C1 segment of cervical spinal cord (tissue), 14 donors: ENCODE results near the gene GATAD2A.
"Not testable (repeated sequence)": the region's sequence is repeated elsewhere in the genome, so short reads cannot be mapped to it uniquely, and the experiment has no call there.

ENCODE experiments used
- DNase-seq, 14 donors: peaks; one replicate each; lab custom pipeline; 2025; lab: John Stamatoyannopoulos, UW

GATAD2A gene

GRCh38 chr19:19446655-19447437 lies 41.4 kb downstream of the GATAD2A start:
- DNase-seq, result no peak

DNA sequence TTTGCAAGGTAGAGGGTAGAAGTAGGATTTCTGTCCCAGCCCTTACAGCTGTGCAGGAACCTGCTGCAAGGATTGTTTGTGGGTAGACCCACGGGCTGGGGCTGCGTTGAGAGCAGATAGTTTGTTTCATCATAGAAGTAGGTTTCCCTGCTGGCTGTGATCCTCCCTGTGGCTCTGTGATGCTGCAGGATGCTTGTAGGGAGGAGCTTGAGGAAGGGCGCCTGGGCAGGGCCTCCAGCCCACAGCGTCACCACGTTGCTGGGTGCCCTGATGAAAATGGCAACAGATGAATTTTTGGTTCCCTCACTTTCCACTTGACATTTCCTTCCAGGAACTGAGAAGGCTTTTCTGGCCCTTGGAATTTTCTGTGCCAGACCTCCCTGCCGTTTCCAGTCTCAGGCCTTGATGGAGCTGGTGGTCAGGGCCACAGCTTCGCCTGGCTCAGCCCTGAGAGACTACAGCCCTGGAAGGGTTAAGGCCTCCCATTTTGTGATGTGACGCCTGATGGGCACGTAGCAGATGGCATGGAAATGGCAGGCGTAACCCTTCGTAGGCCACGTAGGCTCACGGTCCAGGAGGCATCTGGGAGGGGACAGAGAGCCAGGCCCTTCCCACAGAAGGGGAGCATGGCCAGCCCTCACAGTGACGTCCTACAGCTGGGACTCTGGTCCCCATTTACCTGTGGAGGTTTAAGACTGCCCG lies 42.2 kb downstream of the GATAD2A start:
- peak in 1 of 14 donors; percentile 84 for DNase-seq

DNA sequence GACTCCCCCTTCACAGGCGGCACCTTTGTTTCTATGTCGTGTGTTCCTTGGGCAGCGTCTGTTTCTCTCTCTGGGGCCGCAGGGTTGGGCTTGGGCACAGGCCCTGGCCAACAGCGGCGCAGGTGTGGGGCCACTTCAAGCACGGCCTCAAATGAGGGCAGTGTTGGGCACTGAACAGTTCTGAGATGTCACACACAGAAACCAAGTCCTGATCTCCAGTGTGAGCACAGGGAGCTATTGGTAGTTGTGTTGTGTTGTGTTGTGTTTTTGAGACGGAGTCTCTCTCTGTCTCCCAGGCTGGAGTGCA lies 42.7 kb downstream of the GATAD2A start:
- no peak for DNase-seq

GRCh38 chr19:19451429-19452242 lies 46.2 kb downstream of the GATAD2A start:
- no peak for DNase-seq

DNA sequence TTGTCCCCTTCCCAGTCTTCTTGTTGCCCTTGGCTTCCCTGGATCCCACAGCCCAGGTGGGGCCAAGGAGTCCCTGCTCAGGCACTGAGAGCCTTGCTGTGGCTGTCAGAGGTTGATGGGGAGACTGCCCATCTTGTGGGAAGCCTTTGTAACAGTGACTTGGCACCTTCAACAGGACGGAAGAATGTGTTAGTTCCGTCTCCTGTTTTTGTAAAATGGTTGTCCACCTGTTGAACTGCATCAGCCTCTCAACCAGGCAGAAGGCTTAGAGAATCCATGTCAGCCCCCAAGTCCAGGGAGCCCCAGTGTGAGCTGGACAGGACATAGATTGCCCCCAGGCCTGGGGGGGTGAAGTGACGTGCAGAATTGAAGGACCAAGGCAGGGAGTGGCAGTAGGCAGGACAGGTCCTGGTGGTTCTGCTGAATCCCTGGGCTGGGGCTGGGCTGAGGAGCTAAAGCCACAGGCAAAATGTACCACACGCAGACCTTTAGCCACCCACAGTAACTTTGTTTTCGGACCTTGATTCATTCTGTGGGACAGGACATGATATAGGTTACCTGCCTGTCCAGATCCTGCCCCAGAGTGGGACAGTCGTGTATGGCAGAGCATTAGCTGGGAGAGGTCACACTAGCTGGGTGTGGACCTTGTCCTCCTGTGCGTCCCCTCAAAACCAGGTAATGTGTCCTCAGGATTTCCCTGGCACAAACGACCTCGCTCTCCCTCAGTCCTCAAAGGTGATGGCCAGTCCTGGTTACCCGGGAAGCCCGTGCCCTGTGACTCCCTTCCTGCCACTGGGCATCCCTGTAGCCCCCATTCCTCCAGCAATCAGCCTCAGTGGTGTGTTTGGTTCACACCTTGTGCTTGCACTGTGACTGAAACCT lies 47.0 kb downstream of the GATAD2A start:
- no peak for DNase-seq

DNA sequence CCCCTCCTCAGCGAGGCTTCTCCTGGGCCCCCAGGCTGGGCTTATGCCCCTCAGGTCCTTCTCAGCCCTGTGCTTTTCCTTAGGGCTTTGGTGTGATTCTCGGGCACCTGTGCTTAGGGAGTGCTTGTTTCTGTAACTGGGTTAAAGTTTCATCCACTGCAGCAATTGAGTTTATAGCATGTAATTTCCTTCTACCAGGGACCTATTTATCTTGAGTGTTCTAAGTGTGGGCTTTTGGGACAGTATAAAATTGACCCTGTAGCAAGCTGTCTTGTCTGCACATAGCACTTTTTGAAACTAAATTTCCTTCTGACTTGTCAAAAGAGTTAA lies 47.6 kb downstream of the GATAD2A start:
- DNase-seq, result no peak

GRCh38 chr19:19455166-19455919 lies 49.9 kb downstream of the GATAD2A start:
- not testable (repeated sequence) for DNase-seq

GRCh38 chr19:19457671-19458070 lies 52.2 kb downstream of the GATAD2A start:
- DNase-seq, result no peak

DNA sequence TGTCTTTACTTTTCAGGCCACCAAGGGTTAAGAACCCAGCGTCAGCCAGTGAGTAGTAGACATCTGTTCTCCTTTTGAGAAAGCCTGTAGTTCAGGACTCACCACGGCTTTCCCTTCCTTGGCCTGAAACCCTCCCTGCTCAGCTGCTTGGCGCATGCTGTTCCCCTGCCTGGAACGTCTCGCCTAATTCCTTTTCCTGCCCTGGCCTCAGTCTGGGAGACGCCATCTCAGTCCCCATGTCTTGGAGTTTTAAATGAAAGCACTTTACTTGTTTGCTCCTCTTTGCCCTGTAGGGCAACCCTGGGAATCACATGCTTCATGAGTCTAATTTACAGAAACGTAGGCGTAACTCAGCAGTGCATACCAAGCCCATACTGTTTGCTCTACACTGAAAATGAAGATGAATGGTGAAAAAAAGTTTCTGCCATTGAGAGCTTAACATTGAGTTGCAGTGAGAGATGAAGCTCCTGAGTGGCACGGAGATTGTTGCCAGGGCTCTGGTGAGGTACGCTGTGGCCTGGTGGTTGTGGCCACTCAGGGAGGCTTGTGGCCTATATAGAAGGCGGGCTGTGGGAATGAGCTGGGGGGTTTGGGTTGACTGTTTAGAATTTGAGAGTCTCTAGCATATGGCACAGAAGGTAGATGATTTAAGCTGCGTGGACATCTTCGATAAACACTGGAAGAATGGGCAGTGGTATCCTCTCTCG lies 52.8 kb downstream of the GATAD2A start:
- no peak for DNase-seq

GRCh38 chr19:19459073-19459472 lies 53.6 kb downstream of the GATAD2A start:
- no peak for DNase-seq

DNA sequence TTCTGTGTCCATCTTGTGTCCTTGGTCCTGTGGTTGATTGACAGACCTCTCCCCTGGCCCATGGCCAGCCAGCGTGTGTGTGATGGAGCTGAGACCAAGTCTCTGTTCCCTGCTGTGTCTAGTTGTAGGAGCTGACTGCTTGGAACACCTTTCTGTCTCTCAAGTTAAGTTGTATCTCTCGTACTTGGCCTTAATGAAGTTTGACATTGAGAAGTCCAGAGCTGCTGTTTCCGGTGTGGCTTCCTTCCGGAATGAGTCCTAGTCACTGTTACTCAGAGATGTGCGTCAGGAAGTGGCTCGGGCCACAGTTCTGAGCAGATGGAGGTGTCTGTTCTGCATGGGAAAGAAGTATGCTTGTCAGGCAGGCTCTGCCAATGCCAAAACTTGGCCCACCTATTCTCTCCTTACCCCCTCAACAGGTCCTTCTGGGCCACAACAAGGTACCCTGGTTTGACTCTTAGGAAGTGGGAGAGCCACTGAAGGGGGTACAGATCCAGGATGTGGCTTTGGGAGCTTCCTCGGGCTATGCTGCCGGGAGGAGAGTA lies 54.3 kb downstream of the GATAD2A start:
- DNase-seq, result peak in 1 of 14 donors; percentile 20

DNA sequence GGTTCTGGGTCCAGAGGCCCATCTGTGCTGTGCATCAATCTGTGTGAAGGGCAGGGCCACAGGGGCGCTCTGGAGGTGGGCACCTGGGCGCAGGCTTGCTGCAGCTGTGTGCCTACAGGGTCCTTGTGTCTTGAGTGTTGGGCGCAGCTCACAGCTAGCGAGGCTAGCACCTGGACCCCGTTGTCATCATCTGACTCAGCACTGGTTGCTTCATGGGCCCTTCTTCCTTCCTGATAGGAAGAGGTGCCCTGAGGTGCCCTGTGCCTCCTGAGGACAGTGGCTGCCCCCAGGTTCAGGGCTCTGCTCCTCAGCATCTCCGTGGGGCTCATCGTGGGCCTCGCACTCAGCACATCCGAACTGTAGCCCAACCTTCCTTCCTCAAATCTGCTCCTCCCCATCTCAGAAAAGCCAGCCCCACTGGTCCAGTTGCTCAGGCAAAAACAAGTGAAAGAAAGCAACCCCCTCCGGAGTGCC lies 54.8 kb downstream of the GATAD2A start:
- no peak for DNase-seq

DNA sequence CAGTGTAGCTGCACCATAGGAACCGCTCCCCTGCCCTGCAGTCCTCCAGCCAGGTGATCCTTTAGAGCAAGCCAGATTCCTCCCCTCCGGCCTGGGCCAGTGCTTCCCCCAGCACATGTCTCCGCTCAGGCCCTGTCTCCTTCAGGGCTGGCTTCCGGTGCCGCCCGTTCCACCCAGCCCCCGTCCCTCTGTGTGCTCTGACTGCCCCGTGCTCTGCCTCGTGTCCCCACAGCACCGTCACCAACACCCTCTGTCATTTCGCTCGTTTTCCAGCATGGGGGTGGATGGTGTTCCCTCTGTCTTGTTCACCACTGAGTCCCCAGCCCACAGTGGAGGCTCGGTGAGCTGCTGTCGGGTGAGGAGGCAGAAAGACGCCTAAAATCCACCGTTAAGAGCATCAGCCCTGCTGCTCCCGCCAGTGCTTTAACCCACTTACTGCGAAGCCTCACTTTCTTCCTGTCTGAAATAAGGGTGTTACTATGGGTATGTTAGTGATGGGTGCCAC lies 55.3 kb downstream of the GATAD2A start:
- DNase-seq, result peak in 7 of 14 donors; percentile 10 to 59 (median 25)

- DNase-seq, result no peak
These were observed 55.8 kb downstream of the GATAD2A start for GRCh38 chr19:19461306-19461670.

DNA sequence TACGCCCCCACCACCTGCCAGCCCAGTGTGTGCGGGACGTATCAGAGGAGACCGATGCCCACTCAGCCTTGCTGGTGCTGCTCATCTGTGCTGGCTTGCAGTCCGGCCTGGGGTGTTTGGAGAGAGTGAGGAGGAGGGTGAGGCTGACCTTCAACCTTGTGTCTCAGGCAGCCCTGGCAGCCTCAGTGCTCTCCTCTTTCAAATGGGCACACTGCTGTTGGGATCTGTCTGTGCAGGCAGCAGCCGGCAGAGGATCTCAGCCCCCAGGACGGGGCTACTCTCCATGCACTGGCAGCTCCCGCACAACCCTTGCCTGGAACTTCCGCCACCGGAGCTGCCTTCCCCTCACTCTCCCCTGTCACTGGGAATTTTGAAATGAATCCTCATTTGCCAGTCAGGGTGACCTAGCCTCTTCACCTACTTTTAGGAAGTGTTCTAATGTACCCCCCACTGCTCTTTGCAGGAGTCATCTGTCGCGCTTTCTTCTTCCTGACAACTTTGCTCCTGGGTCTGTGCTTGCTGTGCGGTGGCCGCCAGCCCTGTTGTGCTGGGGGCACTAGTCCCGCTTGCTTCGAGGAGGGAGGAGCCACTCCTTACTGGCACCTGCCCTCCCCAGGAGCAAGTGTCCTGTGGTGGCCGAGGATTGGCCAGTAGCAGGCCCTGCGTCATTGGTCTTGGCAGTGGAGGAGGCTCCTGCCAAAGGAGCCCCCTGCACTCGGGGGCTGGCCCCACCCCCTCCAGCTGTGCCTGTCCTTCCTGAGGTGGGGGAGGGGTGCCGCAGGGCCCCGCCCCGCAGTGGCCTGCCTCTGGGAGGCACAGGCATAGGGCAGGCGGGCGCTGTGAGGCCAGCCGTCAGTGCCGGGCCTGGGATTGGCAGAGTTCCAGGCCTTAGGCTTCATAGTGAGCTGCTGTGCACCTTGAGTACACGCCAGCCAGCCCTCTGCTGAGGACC lies 56.5 kb downstream of the GATAD2A start:
- peak in 5 of 14 donors; percentile 11 to 82 (median 31) for DNase-seq

GRCh38 chr19:19463348-19464117 lies 58.1 kb downstream of the GATAD2A start:
- DNase-seq, result peak in 3 of 14 donors; percentile 16 to 58 (median 43)

DNA sequence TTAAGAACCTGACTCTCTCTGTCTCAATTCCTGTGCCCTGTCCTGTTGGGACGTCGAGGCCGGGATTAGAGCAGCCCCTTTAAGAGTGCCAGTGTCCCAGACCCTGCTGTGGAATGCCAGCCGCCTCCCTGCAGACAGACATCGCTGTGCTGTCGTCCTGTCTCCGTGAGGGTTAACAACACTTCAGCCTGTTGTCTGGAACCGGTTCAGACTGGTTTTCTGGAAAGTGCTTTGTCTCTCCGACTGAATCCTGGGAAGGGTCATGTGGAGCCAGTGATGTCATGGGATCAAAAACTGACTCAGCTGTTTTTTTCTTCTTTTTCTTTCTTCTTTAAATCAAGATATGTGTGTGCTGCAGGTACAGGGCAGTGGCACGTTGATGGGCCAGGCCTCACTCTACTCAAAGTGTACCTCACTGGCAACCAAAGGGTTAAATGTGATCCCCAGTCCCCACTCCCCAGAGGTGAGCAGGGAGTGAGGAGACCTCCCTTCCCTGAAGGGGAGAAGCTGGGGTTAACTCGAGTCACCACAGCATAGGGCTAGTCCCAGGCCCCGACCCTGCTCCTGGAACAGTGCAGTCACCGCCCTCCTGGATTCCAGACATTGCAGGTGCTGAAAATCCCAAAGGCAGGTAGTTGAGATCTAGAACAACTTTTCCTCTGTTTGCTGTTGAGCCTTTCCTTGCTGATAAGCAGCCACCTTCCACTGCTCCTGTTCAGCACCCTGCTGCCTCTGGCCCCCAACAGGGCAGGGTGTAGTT lies 59.0 kb downstream of the GATAD2A start:
- DNase-seq, result peak in 6 of 14 donors; percentile 21 to 56 (median 30)
